HG03520 (cell line): ENCODE data around the gene HTT-AS.

Experiments
- ATAC-seq: cut with Tn5 transposase; IDR thresholded peaks from one replicate; pipeline ENCODE4 v1.9.1; 2021; ENCODE audit warnings: mild to moderate bottlenecking, moderate library complexity; ENCODE audit not compliant: unreplicated experiment

The HTT-AS gene

GRCh38 chr4:3031357-3032082, 42.8 kb downstream of the HTT-AS start:
- no peak for ATAC-seq

GRCh38 chr4:3030566-3031356, 43.6 kb downstream of the HTT-AS start:
- no peak for ATAC-seq

GRCh38 chr4:3029464-3029863, 44.9 kb downstream of the HTT-AS start:
- ATAC-seq, result no peak

- no peak for ATAC-seq
These were observed 47.8 kb downstream of the HTT-AS start for GRCh38 chr4:3026540-3026939.

GRCh38 chr4:3025881-3026280, 48.5 kb downstream of the HTT-AS start:
- ATAC-seq, result no peak

- no peak for ATAC-seq
These were observed 51.7 kb downstream of the HTT-AS start for GRCh38 chr4:3022651-3023050.

GRCh38 chr4:3022112-3022511, 52.2 kb downstream of the HTT-AS start:
- ATAC-seq, result no peak

- ATAC-seq, result no peak
These were observed 52.7 kb downstream of the HTT-AS start for GRCh38 chr4:3021627-3022026.

GRCh38 chr4:3021127-3021526, 53.2 kb downstream of the HTT-AS start:
- ATAC-seq, result no peak

- peak; percentile 46 for ATAC-seq
These were observed 55.0 kb downstream of the HTT-AS start for GRCh38 chr4:3019145-3019846.

- ATAC-seq, result no peak
These were observed 56.8 kb downstream of the HTT-AS start for GRCh38 chr4:3017504-3017903.

GRCh38 chr4:3016961-3017360, 57.4 kb downstream of the HTT-AS start:
- ATAC-seq, result no peak

GRCh38 chr4:3013839-3014350, 60.4 kb downstream of the HTT-AS start:
- ATAC-seq, result no peak
